Retina (tissue), 1 donor: Measurements from ENCODE around the gene LRIG1.

Experiments
- DNase-seq: peaks from one replicate; pipeline ENCODE4 v3.0.0-alpha.2; 2016

LRIG1 gene

DNA sequence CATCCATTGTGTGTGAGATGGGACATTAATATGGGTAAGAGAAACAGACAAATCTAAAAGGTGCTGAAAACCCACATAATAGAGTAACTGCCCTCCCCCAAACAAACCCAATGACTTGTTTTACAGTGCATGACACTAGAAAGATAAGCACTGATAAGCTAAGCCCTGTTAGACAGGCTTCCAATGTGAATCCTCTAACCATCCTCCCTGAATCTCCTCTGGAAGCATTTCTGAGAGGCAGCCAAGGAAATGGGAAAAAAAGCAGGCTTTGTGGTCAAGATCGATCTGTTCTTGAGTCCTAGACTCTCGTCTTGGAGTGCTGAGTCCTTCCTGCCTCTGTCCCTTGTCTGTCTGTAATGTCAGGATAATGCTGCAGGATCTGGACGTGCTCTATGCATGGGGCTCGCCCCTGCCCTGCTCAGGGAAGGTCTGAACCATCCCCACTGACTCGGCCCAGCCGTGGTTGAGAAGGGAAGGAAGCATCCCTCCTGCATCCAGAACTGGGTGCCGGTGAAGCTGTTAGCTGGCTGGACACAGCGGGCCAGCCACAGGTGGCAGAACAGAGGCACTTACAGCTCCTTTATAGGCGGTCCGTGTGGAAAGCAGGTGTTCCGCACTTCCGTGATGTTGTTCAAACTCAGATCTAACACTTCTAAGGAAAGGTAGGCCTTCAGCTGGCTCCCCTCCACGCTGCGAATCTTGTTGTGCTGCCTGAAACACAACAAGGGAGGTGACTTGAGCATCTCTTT is 84.1 kb downstream of the LRIG1 start:
- no peak for DNase-seq

DNA sequence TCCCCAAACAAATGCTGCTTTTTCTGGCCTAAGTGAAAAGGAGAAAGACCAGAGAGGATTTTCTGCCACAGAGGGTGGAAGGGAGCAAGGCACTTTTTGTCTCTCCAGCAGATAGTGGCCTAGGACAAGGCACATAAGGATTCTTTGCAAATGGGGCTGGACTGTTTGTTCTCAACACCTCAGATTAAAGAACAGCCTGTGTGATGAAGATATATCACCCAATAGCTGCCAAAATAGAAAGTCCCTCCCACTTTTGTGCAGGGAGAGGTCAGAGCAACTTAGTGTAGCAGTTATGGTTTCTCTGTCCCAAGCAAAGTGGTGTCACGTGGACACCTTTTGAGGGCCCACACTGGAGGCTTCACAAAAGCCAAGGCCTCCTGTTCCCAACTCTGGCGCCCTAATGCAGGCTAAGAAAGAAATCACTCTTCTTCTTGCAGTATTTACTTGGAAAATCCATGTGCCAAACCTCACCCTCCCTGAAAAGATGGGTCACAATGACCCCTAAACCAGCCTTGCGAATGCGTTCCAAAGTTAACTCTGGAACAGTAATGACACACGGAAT is 84.9 kb downstream of the LRIG1 start:
- no peak for DNase-seq

DNA sequence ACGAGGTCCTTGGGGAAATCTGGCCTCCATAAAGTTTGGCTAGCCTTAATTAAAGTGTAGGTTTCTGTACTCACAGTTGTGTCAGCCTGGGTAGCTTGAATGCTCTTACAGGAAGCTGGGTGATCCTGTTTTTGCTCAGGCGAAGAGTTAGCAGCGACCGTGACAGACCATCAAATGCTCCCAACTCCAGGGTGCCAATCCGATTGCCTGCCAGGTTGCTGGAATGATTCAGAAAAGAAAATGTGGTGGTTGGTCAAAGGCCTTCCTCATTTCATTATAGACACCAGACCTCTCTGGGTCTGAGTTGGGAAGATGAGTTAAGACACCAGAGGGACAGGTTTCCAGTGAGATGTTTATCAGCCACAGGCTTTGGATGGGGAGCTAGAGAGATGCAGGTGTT is 86.0 kb downstream of the LRIG1 start:
- no peak for DNase-seq

DNA sequence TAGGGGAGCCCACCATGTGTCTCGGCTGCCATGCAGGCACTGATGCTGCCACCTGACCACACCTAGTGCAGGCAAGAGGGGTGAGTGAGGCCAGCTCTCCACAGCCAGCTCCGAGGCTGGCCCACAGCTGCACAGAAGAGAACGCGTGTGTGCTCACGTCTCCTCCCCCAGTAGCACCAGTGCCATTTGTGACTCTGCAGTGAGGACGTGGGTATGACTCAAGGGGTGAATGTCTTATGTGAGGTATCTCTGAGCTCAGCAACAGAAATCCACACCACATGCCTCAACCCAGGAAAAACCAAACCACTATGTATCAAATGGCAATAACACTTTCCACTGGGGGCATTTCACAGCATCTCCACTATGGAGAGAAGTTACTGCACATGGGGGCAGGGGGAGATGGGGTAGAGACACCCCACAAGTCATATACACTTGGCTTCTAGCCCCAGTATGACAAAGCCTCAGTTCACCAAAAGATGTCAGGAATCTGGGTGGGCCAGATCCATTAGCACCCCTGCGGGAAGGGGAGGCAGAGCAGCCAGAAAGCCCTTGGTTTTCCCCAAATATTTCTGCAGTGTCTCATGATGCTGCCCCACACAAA is 87.6 kb downstream of the LRIG1 start:
- no peak for DNase-seq

DNA sequence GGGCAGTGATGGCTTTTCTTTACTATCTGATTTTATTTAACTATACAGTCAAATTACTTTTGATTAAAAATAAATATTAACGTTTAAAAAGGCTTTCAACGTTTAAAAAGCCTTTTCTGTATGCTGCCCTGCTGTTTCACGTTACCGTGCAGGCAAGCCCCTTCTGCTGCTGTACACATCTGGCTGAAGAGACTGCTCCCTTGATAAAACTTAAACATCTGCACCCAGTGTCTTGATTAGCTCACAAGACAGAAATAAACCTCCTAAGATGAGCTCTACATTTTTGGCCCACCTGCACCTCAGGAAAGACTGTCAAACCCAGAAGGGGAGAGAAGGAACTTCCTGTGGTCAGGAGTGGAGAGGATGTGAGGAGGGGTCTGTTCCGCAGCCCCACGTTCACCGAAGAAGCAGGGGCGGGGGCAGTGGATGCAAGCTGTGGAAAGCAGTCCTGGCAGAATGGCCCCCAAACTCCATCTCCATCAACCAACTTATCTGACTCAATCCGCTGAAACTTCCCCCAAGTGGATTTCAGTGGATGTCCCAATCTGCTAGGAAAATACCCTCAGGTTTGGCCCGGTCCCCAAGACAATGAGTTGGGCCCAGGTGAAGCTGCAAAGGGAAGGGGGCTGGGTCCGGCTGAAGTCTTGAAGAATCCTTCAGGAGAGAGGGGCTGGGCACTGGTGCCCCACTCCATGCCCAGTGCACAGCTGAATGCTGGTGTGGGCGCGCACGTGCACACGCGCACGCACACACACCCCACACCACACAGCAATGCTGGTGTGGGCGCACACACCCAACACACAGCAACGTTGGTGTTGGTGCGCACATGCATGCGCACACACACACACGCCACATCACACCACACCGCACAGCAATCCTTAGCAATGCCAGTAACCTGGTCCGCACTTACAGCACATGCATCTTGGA is 88.6 kb downstream of the LRIG1 start:
- DNase-seq: no peak

DNA sequence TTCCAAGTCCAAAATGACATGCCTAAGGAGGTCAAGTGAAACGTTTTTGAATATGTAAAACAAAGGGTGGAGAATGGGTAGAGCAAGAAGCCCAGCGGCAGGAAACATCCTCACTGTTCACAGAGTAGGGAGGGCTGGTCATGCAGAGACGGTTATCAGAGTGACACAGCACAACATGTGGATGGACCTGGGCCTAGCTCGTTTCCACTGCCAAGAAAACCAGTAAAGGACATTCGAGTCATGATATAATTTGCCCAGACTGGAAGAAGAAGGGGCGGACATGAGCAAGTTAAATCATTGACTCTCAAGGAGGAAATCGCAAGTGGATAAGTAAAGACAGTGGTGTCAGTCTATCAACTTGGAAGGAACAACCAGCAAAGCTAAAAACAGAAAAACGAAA is 89.3 kb downstream of the LRIG1 start:
- DNase-seq: no peak

DNA sequence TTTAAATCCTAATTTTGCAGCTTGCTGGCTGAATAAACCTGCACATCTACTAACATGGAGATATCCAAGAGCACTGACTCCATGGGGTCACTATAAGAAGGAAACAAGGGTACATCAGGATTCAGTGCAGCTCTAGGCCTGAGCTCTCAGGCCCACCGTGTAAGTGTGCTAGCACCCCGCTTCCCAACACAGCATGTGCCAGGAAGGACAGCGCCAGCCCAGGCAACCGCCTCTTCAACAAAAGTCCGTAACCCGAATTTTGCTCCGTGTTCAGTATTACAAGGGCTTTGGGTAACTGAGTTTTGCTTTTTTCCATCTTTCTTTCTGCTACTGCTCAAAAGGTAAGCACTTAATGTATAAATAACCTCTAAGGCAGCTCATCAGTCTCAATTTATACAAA is 89.8 kb downstream of the LRIG1 start:
- no peak for DNase-seq

DNA sequence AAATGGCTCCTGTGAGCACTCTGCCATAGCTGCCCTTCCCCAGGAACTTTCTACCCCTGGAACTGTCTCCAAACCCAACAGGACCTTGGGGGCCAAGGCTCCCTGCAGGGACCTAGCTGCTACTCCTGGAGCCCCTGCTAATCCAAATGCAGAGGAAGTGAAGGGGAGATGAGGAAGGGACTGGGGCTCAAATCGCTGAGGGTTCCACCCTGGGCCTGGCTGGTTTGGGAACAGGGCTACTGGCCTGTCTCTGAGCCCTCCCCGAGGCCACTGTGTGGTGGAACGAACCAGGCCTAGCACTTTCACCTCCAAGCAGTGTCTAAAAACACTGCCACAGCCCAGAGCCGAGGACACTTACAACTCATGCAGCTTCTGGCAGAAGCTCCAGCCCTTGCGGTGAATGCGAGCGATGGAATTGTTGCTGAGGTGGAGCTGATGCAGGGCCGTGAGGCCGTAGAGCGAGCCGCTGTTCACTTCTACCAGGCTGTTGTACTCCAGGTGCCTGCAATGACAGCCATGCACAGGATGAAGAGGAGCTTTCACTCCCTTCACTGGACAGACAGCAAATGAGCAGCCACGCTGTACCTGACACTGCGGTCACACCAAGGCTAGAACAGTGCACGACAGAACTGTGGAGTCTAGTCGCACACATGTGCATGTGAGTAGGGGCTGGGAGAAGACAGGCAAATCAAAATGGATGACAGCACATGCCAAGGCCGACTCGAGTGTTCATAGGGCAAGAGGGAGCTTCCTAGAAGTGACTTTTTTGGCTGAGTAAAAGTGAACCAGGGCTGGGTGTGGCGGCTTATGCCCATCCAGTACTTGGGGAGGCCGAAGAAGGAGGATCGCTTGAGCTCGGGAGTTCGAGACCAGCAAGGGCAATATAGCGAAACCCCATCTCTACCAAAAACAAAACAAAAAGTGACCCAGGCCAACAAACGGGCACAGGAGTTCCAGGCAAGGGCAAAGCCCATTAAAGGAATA is 90.8 kb downstream of the LRIG1 start:
- DNase-seq: no peak

DNA sequence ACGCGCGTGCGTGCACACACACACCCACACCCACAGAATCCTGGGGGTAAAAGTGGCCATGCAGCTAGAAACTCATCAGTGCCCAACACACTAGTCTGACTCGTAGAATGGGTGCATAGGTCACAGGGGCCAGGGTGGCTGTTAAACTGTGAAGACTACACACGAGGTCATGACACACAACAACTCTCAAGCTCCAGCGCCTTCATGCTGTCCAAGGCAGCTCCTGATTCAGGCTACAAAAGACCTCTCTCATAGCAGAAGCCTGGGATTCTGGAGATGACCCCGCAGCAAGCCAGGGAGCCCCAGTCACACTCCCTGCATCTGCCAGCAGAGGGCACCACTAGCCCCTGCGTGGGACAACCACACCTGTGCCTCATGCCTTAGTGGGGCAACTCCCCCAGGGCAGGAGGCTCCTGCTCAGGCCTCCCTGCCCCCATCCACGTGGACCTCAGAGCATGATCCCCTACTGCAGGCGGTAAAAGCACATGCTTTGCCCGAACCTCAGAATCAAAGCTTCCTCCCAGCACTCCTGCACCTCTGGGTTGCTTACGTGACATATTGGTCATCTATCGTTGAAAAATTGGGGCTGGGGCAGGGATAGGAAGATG is 93.1 kb downstream of the LRIG1 start:
- peak; percentile 80 for DNase-seq

DNA sequence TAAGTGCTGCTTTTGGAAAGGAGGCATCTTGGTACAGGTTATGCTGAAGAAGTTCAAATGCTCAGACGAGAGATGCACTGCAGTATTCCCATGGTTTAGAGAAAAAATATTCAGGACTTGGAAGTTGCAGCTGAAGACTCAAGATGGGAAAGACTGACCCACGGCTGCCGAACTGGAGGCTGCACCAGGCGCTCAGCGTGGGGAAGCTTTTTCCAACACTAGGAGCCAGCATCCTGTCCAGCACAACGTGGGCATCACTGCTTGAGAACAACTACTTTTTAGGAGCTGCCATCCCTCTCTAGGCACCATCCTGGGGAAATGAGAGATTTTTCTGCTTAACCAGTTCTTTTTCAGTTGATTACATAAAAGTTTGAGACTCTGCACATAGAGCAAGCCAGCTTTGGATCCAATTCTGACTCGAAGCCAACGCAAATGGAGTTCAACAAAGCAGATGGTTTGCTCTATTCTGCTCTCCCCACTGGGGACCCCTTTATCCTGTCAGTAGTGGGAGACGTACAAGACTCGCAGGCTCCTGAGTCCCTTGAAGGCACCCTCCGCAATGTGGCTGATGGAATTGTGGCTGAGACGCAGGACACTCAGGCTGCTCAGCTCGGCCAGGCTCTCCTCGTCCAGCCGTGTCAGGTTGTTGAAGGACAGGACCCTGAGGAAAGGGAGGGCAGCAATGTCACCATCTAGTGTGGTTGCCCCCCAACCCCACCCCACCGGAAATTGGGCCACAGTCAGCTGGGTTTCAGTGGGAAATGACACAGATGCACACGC is 93.8 kb downstream of the LRIG1 start:
- DNase-seq: no peak

DNA sequence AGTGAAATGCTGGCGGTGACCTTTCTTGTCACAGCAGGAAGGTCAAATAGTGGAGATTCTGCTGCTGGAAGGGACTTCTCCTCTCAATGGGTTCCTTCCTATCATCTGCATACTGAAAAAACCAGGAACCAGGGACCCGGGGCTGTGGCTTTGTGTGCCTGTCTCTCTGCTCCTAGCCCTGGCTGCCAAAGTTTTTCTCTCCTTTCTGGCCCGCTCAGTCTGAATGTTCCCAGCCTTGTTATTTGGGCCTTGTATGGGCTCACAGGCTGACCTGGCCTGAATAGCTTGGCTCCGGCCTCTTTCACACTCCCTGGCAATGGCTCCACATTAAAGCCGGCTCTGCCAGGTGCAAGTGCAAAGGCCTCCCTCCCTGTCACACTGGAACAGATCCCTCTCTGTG is 94.7 kb downstream of the LRIG1 start:
- DNase-seq: no peak

DNA sequence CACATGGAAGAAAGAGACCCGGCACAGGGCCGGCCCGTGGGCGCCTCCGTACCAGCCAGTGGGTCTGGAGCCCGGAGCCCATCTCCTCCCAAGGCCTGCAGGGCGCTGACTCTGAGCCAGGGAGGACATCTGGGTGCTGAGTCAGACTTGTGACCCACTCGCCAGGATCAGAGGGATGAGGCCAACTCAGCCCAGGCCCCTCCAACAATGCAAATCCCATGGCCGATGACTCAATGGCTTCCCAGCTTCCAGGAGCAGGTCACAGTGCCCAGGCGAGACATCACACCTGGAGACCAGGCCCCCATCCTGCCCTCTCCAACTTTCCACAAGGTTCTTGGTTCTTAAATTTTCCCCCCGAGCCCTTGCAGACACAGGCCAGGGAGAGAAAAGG is 95.1 kb downstream of the LRIG1 start:
- no peak for DNase-seq

DNA sequence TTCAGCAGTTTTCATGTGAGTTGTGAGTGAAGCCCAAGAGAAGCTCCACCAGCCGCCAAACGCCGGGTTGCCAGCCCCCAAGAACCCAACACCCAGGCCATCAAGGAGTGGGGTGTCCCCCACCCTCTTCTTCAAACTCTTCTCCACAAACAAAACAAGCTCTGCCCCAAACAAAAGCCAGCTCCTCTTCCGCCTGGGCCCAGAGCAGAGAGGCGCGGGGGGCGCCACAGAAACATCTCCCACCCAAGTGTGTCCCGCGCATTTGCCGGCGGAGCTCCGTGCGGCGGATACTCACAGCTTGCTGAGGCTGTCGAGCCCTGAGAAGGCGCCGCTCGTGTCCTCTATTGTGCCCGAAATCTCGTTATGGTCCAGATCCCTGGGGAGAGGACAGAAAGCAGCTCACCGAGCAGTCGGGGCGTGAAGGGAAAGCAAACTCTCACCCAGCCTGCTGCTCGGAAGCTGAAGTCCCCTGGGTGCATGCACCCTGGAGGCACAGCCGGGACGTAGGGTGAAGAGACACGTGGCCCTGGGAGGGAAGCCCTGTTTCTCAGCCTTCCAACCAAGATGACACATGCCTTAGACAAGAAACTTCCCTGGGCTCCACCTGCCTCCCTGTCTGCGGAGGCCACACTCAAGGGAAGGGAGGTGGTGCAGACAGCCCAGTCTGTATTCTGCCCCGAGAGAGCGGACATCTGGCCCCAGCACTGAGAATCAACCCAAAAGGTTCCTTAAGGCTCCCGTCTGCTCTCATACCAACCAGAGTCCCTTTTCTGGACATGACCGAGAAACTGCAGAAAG is 95.7 kb downstream of the LRIG1 start:
- DNase-seq: no peak

DNA sequence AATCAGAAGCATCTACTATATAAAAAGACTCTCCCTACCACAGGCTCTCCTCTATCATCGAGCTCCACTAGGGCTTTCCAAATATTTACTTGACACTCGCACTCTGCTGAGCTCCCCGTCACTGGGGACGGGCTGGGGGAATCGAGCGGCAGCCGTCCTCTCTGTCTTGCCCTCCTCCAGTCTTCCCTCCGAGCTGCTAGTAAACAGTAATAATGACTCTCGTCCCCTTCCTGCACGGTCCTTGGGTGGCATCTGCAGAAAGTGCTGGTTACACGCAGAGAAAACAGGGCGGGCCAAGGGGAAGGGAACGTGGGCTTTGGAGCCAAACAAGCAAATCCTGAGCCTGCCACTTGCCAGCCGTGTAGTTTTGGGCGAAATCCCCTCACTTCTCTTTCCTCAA is 96.6 kb downstream of the LRIG1 start:
- DNase-seq: no peak

DNA sequence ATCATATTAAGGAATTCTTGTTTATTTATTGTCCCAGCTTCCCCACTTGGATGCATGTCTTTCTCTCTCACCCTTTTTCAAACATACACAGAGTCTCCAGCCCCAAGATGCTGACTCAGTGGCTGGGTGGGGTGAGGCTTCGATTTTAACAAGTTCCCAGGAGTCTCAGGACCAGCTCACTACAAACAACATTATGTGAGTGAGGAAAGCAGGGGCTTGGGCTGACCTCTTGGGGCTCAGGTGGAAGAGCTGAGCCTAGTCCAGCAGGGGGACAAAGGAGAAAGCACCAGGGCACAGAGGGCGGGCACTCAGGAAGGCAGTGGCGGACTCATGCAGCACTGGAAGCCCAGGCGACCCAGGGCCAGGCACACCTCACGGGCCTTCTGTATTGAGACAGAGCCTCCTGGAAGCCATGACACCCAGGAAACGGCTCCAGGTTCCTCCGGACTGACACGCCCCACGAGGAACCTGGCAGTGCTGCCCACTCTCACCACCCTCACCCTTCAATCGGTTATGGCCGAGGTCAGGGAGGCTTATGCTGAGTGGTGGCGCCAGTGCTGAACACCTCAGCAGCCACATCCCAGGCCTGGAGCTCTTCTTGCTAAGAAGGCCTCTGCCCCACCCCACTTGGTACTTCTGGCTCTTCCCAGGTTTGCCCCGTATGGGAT is 97.4 kb downstream of the LRIG1 start:
- DNase-seq: no peak

DNA sequence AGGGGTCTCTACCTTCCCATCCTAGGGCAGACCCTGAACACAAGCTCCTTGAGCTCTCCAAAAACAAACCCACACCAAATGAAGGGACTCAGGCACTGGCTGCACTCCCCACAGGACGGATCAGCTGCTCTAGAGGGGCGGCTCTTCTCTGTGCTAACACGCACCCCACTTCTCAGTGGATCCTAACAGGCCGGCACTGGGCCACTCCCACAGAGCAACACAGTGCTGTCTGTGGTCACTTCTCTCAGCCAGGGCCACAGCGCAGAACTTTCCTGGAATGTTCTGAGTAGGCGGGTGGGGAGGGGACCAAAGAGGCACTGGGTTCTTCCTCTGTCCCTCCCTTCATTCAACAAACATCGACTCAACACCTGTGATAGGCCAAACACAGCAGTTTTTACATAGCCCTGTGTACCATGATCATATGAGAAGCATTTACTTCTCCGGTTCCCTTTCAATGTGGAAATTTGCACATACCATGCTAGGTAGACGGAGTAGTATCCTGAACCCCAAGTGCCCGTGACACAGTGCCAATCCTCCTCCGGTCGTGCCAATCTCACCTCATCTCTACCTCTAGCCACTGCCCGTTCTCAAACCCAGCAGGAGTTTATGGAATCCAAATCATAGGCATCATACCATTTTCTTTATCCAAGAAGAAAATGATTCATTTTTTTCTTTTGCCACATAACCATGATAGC is 98.1 kb downstream of the LRIG1 start:
- DNase-seq: no peak

DNA sequence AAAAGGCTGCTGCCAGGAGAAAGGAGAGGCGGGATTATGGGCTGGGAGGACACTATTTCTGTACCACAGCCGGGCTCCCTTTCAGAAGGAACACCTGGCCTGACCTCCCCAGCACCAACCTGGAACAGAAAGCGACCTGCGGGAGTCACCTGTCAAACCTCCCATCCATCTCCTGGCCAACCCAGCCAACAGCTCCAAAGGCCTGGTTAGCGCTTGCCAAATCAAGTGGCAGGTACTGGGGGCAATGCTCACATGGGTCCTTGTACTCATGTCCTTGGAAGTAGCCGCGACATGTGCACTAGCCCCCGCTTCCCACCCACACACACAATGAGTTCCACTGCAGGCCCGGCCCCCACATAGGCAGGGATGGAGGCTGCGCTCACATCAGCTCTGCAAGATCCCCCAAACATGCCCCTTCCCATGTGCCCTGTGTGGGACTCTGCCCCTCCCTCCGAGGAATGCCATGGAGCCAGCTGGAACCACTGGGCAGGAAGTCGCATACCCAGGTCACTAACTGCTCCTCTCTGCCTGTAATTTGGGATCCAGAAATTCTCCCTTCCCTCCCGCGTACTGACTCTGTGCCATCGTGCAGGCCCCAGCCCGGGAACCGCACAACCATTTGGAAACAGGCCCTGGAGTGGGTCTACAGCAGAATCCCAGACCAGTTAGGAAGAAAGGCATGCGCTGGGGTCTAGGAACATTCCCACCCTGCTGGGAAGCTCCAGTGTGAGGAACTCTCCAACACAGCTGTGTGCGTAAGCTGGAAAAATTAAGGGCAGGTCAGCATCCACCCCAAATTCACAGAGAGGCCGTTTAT is 98.9 kb downstream of the LRIG1 start:
- DNase-seq: peak; percentile 36

DNA sequence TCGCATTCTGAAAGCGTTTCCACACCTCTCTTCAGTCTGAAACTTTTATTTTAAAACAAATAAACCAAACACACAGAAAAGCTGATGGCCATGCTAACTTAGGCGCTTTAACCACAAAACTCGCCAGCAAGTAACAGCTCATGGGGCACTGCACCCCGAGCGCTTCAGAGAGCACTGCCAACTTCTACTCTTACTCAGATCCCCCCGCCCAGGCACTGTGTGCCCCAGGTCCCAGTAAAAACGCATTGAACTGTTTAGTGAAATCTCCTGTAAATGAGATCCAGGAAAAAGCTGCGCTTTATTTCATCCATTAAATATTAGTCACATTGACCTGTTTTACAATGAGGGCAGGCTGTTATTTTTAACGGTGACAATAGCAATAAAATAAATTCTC is 99.7 kb downstream of the LRIG1 start:
- DNase-seq: no peak
